DND-41 (cell line): ENCODE results near the gene EBF4.

Experiments used
- ATAC-seq: fragments of 200-7000 bp; cut with Tn5 transposase; 3 replicates; pipeline ENCODE4 v1.9.1; 2021; ENCODE audit warnings: low read depth; ENCODE audit not compliant: insufficient read depth
- DNase-seq: peaks from one replicate; pipeline ENCODE4 v3.0.0-alpha.2; 2020
- H2AFZ ChIP-seq: 2 replicates; pipeline ENCODE4 v1.6.0; 2012; ENCODE audit warnings: low read depth, low read length
- H3K27ac ChIP-seq: 2 replicates; pipeline ENCODE4 v1.5.1; 2012; ENCODE audit warnings: low read length, inconsistent platforms
- H3K27me3 ChIP-seq: fragments of 200-600 bp; sonication (generic); 2 replicates; pipeline ENCODE4 v1.6.0; 2012; ENCODE audit warnings: low read length, mild to moderate bottlenecking, inconsistent platforms; ENCODE audit not compliant: insufficient read depth, poor library complexity
- H3K36me3 ChIP-seq: 2 replicates; pipeline ENCODE4 v1.5.1; 2012; ENCODE audit warnings: low read length, inconsistent platforms; ENCODE audit not compliant: insufficient read depth
- H3K4me1 ChIP-seq: 2 replicates; pipeline ENCODE4 v1.5.1; 2012; ENCODE audit warnings: mild to moderate bottlenecking, low read length; ENCODE audit not compliant: insufficient read depth
- H3K4me2 ChIP-seq: 2 replicates; pipeline ENCODE4 v1.6.0; 2012; ENCODE audit warnings: mild to moderate bottlenecking, moderate library complexity, low read length, inconsistent platforms; ENCODE audit not compliant: insufficient read depth
- H3K4me3 ChIP-seq, 2 experiments: fragments of 200-600 bp in 1 of 2; shearing (Covaris generic) in 1 of 2; 2 replicates each; pipeline ENCODE4 v1.5.1; 2012 to 2016; ENCODE audit warnings: inconsistent platforms in 2 of 2, low read length in 2 of 2, mild to moderate bottlenecking in 2 of 2, low read depth in 1 of 2, moderate library complexity in 1 of 2
- H3K79me2 ChIP-seq: 2 replicates; pipeline ENCODE4 v1.6.0; 2012; ENCODE audit warnings: low read length, inconsistent platforms; ENCODE audit not compliant: insufficient read depth
- H3K9ac ChIP-seq: 2 replicates; pipeline ENCODE4 v1.6.0; 2012; ENCODE audit warnings: low read depth, mild to moderate bottlenecking, inconsistent platforms, low read length, moderate library complexity
- H3K9me3 ChIP-seq: 2 replicates; pipeline ENCODE4 v1.5.1; 2012; ENCODE audit warnings: low read length, moderate library complexity, mild to moderate bottlenecking, inconsistent platforms; ENCODE audit not compliant: insufficient read depth, severe bottlenecking
- H4K20me1 ChIP-seq: 2 replicates; pipeline ENCODE4 v1.6.0; 2012; ENCODE audit warnings: low read length; ENCODE audit not compliant: insufficient read depth
- CTCF ChIP-seq: IDR thresholded peaks from 2 replicates; pipeline ENCODE4 v1.5.1; 2012; ENCODE audit warnings: borderline replicate concordance, low read length, moderate library complexity, mild to moderate bottlenecking; ENCODE audit not compliant: poor library complexity, severe bottlenecking; ENCODE audit errors: extremely low read depth
- EZH2 ChIP-seq: IDR thresholded peaks from 3 replicates; pipeline ENCODE4 v1.6.1; 2012; ENCODE audit warnings: borderline replicate concordance, low read depth, mild to moderate bottlenecking, moderate library complexity, low read length, inconsistent platforms; ENCODE audit not compliant: severe bottlenecking

Gene EBF4

GRCh38 chr20:2746636-2747265 is 54.2 kb downstream of the EBF4 start:
- no peak overlapping the region for H3K4me2 ChIP-seq
- no peaks in the 10 kb centered on the region for H3K36me3 ChIP-seq
- no peak for ATAC-seq
- H3K27ac ChIP-seq, result no peak overlapping the region
- no peaks in the 10 kb centered on the region for H3K4me1 ChIP-seq
- H3K9me3 ChIP-seq, result no peaks in the 10 kb centered on the region
- peaks cover 24% of the 10 kb centered on the region for H3K27me3 ChIP-seq
- no peak overlapping the region for H3K9ac ChIP-seq
- H3K4me3 ChIP-seq, result no peak overlapping the region
- TF ChIP-seq EZH2, result no peak
- no peak for TF ChIP-seq CTCF
- H2AFZ ChIP-seq, result no peak overlapping the region
- H4K20me1 ChIP-seq, result peaks cover 9% of the 10 kb centered on the region; the same call in 1 of the 2 replicates
- no peak for DNase-seq
- H3K79me2 ChIP-seq, result no peaks in the 10 kb centered on the region

- ATAC-seq, result no peak
- H3K79me2 ChIP-seq, result no peaks in the 10 kb centered on the region
- H3K9me3 ChIP-seq, result no peaks in the 10 kb centered on the region
- H3K36me3 ChIP-seq, result no peaks in the 10 kb centered on the region
- TF ChIP-seq CTCF (no peak), EZH2 (no peak)
- no peak for DNase-seq
- H3K4me2 ChIP-seq, result no peak overlapping the region
- H4K20me1 ChIP-seq, result peaks cover 9% of the 10 kb centered on the region; the same call in 1 of the 2 replicates
- H3K4me1 ChIP-seq, result no peaks in the 10 kb centered on the region
- no peak overlapping the region for H3K4me3 ChIP-seq
- H3K27me3 ChIP-seq, result peaks cover 24% of the 10 kb centered on the region
- no peak overlapping the region for H3K9ac ChIP-seq
- no peak overlapping the region for H2AFZ ChIP-seq
- no peak overlapping the region for H3K27ac ChIP-seq
Measured at GRCh38 chr20:2747676-2748235, 55.2 kb downstream of the EBF4 start.

GRCh38 chr20:2748551-2749342 is 56.2 kb downstream of the EBF4 start:
- Histone ChIP-seq H3K4me1 (no peaks in the 10 kb centered on the region), H3K36me3 (no peaks in the 10 kb centered on the region), H3K4me2 (no peak overlapping the region), H3K9ac (no peak overlapping the region), H2AFZ (no peak overlapping the region), H3K9me3 (no peaks in the 10 kb centered on the region), H3K27ac (no peak overlapping the region), H3K79me2 (no peaks in the 10 kb centered on the region), H4K20me1 (peaks cover 13% of the 10 kb centered on the region), H3K27me3 (peaks cover 22% of the 10 kb centered on the region), H3K4me3 (no peak overlapping the region)
- no peak for DNase-seq
- TF ChIP-seq CTCF (no peak), EZH2 (no peak)
- ATAC-seq, result no peak
